ENCODE results near the gene FLCN.

Gene FLCN

DNA sequence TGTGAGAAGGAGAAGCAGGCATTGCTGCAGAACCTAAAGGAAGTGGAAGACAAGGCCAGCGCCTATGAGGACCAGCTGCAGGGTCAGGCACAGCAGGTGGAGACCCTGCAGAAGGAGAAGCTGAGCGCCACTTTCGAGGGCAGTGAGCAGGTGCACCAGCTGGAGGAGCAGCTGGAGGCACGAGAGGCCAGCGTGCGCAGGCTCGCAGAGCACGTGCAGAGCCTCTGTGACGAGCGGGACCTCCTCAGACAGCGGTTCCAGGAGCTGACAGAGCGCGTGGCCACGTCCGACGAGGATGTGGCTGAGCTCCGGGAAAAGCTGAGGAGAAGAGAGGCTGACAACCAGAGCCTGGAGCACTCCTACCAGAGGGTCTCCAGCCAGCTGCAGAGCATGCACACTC, 72.3 kb downstream of the FLCN start:
- DNase-seq, result no peak

DNA sequence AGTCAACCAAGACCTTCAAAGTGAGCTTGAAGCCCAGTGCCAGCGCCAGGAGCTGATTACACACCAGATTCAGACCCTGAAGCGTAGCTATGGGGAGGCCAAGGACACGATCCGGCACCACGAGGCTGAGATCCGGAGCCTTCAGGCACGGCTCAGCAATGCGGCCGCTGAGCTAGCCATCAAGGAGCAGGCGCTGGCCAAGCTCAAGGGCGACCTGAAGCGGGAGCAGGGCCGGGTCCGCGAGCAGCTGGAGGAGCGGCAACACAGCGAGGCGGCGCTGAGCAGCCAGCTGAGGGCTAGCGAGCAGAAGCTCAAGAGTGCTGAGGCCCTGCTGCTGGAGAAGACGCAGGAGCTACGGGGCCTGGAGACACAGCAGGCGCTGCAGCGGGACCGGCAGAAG, 72.8 kb downstream of the FLCN start:
- DNase-seq, result no peak

Data from inflammatory macrophage (primary cell).